NB4 (cell line): Measurements from ENCODE around the gene TBC1D2B.
"Not testable (repeated sequence)": the region's sequence is repeated elsewhere in the genome, so short reads cannot be mapped to it uniquely, and the experiment has no call there.

Experiments
- CTCF ChIP-seq: IDR thresholded peaks from one replicate; pipeline ENCODE4 v1.5.1; 2012; ENCODE audit warnings: low read depth, low read length
- MAX ChIP-seq: IDR thresholded peaks from 2 replicates; pipeline ENCODE4 v1.6.1; 2011; ENCODE audit warnings: low read depth, low read length
- MYC ChIP-seq: IDR thresholded peaks from 2 replicates; pipeline ENCODE4 v1.6.1; 2011; ENCODE audit warnings: low read depth, low read length
- POLR2A ChIP-seq: IDR thresholded peaks from 2 replicates; pipeline ENCODE4 v1.6.1; 2011; ENCODE audit warnings: mild to moderate bottlenecking; ENCODE audit not compliant: insufficient read length; ENCODE audit errors: extremely low read depth

GRCh38 chr15:77951105-77951786, 126.3 kb downstream of the TBC1D2B start:
- not testable (repeated sequence) for TF ChIP-seq POLR2A, MYC, CTCF, MAX
